Mammary epithelial cell (primary cell): ENCODE measurements around the gene IRF2BP1.

ENCODE experiments used
- CTCF ChIP-seq, 2 donors: IDR thresholded peaks in 1 of 2; conservative IDR thresholded peaks in 1 of 2; 2 replicates each; pipeline ENCODE4 v1.5.1; 2011 to 2012; ENCODE audit warnings: inconsistent platforms in 2 of 2, low read length in 2 of 2, mild to moderate bottlenecking in 2 of 2, control low read depth in 1 of 2, low read depth in 1 of 2; ENCODE audit not compliant: insufficient read depth in 1 of 2; ENCODE audit errors: extremely low read depth in 1 of 2
- EZH2 ChIP-seq: IDR thresholded peaks from 2 replicates; pipeline ENCODE4 v1.6.1; 2012; ENCODE audit warnings: low read length, inconsistent platforms, borderline replicate concordance

GRCh38 chr19:45865269-45865948 is 20.5 kb downstream of the IRF2BP1 start:
- TF ChIP-seq CTCF (conservative IDR thresholded peaks at IDR 0.05 in 1 of 2, IDR thresholded peaks at IDR 0.05 in 1 of 2; ENCODE audit: extremely low read depth in 1 of 2, insufficient read depth in 1 of 2, low read depth in 1 of 2, low read length in 2 of 2) (no peak), EZH2 (no peak)
